ENCODE measurements around the gene SCOC.

Gene SCOC

GRCh38 chr4:140357868-140358267 lies 15.6 kb upstream of the SCOC start:
- ChIA-PET POLR2A (no interaction called here), CTCF (interaction anchor here (0.6 to 8.5 kb wide), 4 partner anchors 11 to 393 kb away, joined by 3 to 65 read pairs (median 44); partner anchors contain the start of gene SCOC)
- no peak for TF ChIP-seq CTCF (IDR thresholded peaks at IDR 0.05; ENCODE audit: control extremely low read depth, extremely low read depth, low read depth, missing control alignments)
- DNase-seq (ENCODE audit: extremely low spot score) = no peak

GRCh38 chr4:140358281-140358680 lies 15.2 kb upstream of the SCOC start:
- TF ChIP-seq CTCF (IDR thresholded peaks at IDR 0.05; ENCODE audit: control extremely low read depth, extremely low read depth, low read depth, missing control alignments) = no peak
- ChIA-PET CTCF (interaction anchor here (0.6 to 8.5 kb wide), 5 partner anchors 11 to 495 kb away, joined by 3 to 65 read pairs (median 33); partner anchors contain the start of gene SCOC), POLR2A (no interaction called here)
- DNase-seq (ENCODE audit: extremely low spot score) = no peak

GRCh38 chr4:140359562-140360427 lies 13.7 kb upstream of the SCOC start:
- CTCF ChIA-PET = interaction anchor here (0.6 to 8.5 kb wide), 47 partner anchors 9 to 838 kb away, joined by 3 to 65 read pairs (median 4); partner anchors contain the start of gene SCOC
- TF ChIP-seq CTCF (IDR thresholded peaks at IDR 0.05; ENCODE audit: control extremely low read depth, extremely low read depth, low read depth, missing control alignments) = peak; percentile 70
- POLR2A ChIA-PET = interaction anchor here (0.6 kb wide), 1 partner anchor 249 kb away, joined by 3 read pairs; no protein-coding TSS in a partner anchor
- DNase-seq (ENCODE audit: extremely low spot score) = peak; percentile 47

GRCh38 chr4:140361099-140361498 lies 12.3 kb upstream of the SCOC start:
- ChIA-PET CTCF (interaction anchor here (0.8 to 8.5 kb wide), 23 partner anchors 8 to 626 kb away, joined by 3 to 65 read pairs (median 5); partner anchors contain the start of gene SCOC), POLR2A (no interaction called here)
- DNase-seq (ENCODE audit: extremely low spot score) = no peak
- TF ChIP-seq CTCF (IDR thresholded peaks at IDR 0.05; ENCODE audit: control extremely low read depth, extremely low read depth, low read depth, missing control alignments) = no peak

- DNase-seq (ENCODE audit: extremely low spot score) = no peak
- POLR2A ChIA-PET = interaction anchor here (0.6 kb wide), 1 partner anchor 217 kb away, joined by 6 read pairs; no protein-coding TSS in a partner anchor
- no peak for TF ChIP-seq CTCF (IDR thresholded peaks at IDR 0.05; ENCODE audit: control extremely low read depth, extremely low read depth, low read depth, missing control alignments)
- CTCF ChIA-PET = interaction anchor here (1.2 to 8.5 kb wide), 5 partner anchors 12 to 276 kb away, joined by 3 to 65 read pairs (median 7); partner anchors contain the start of gene SCOC
Observed at GRCh38 chr4:140363051-140363450, 10.4 kb upstream of the SCOC start.

- TF ChIP-seq CTCF (IDR thresholded peaks at IDR 0.05; ENCODE audit: control extremely low read depth, extremely low read depth, low read depth, missing control alignments) = no peak
- POLR2A ChIA-PET = interaction anchor here (0.6 kb wide), 1 partner anchor 217 kb away, joined by 6 read pairs; no protein-coding TSS in a partner anchor
- DNase-seq (ENCODE audit: extremely low spot score) = no peak
- CTCF ChIA-PET = interaction anchor here (1.5 to 8.5 kb wide), 4 partner anchors 10 to 246 kb away, joined by 3 to 65 read pairs (median 6); partner anchors contain the start of gene SCOC
Observed at GRCh38 chr4:140363558-140363957, 9.9 kb upstream of the SCOC start.
